A549 (cell line): Measurements from ENCODE around the gene PPA1. TPM values are rescaled to one million over a fixed set of nuclear protein-coding genes. Genes with fewer than 3 reads are reported as not detected.

Source experiments
- ATAC-seq, 2 experiments: fragments of 200-7000 bp in 1 of 2; fragments of >200 bp in 1 of 2; cut with Nextera tagmentation in 1 of 2; cut with Tn5 transposase in 1 of 2; 3 replicates each; pipeline versions ENCODE4 v1.8.0 to v1.9.1; 2018 to 2020; ENCODE audit warnings: mild to moderate bottlenecking in 1 of 2, moderate library complexity in 1 of 2
- CTCF ChIA-PET: fragments of 300-600 bp; sonication (Branson Sonifier 250); formaldehyde crosslinking; extraction: SDS; loops from one replicate; lab custom pipeline; 2021; ENCODE audit warnings: antibody characterized with exemption, inconsistent platforms; lab: Yijun Ruan, JAX
- POLR2A ChIA-PET: fragments of 350-600 bp; formaldehyde crosslinking; extraction: SDS; loops from one replicate; lab custom pipeline; 2021; ENCODE audit warnings: antibody characterized with exemption, inconsistent platforms; lab: Yijun Ruan, JAX
- DNase-seq, 2 experiments: peaks; one replicate each; pipeline versions ENCODE4 v3.0.0 to v3.0.0-alpha.2; 2011 to 2016; ENCODE audit warnings: low read depth in 1 of 2, low spot score in 1 of 2
- FAIRE-seq: peaks from 2 replicates; lab custom pipeline; 2011; peaks lifted over from hg19 to GRCh38; lab: Jason Lieb, UNC
- H3K27ac ChIP-seq, 2 experiments: fragments of >200 bp; sonication (Bioruptor Twin); formaldehyde crosslinking; 3 replicates each; pipeline ENCODE4 v1.5.1; 2016 to 2017
- H3K4me1 ChIP-seq: fragments of >200 bp; sonication (Bioruptor Twin); formaldehyde crosslinking; 3 replicates; pipeline ENCODE4 v1.6.1; 2016
- H3K4me2 ChIP-seq: fragments of >200 bp; sonication (Bioruptor Twin); formaldehyde crosslinking; 3 replicates; pipeline ENCODE4 v1.6.1; 2016
- H3K4me3 ChIP-seq: fragments of >200 bp; sonication (Bioruptor Twin); formaldehyde crosslinking; 3 replicates; pipeline ENCODE4 v1.5.1; 2016
- H3K9me3 ChIP-seq: fragments of >200 bp; sonication (Bioruptor Twin); formaldehyde crosslinking; 3 replicates; pipeline ENCODE4 v1.6.1; 2016
- ATOH8 ChIP-seq: fragments of 250-450 bp; sonication (Bioruptor Pico); IDR thresholded peaks from 2 replicates; pipeline ENCODE4 v1.5.0; 2020; ENCODE audit warnings: low read depth, mild to moderate bottlenecking, moderate library complexity
- CEBPB ChIP-seq, 2 experiments: fragments of >200 bp in 1 of 2; sonication (Bioruptor Twin) in 1 of 2; formaldehyde crosslinking in 1 of 2; IDR thresholded peaks; 2 replicates each; pipeline ENCODE4 v1.6.1; 2012 to 2016
- CTCF ChIP-seq: fragments of >200 bp; sonication (Bioruptor Twin); formaldehyde crosslinking; IDR thresholded peaks from 3 replicates; pipeline ENCODE4 v1.5.1; 2016
- E2F6 ChIP-seq: IDR thresholded peaks from 2 replicates; pipeline ENCODE4 v1.6.1; 2012; ENCODE audit warnings: low read depth, borderline replicate concordance
- EHMT2 ChIP-seq: fragments of 200-600 bp; sonication (generic); IDR thresholded peaks from 2 replicates; pipeline ENCODE4 v1.6.1; 2016; ENCODE audit warnings: antibody characterized with exemption, low read depth, mild to moderate bottlenecking, moderate library complexity
- ELK1 ChIP-seq: fragments of 150-350 bp; IDR thresholded peaks from 2 replicates; pipeline ENCODE4 v1.6.1; 2014; ENCODE audit warnings: low read depth, mild to moderate bottlenecking, low read length
- ESRRA ChIP-seq: fragments of 150-350 bp; IDR thresholded peaks from 2 replicates; pipeline ENCODE4 v1.6.1; 2014; ENCODE audit warnings: mild to moderate bottlenecking, low read length, borderline replicate concordance
- FOSB ChIP-seq: fragments of 250-450 bp; sonication (Bioruptor Pico); IDR thresholded peaks from 2 replicates; pipeline ENCODE4 v1.5.0; 2020; ENCODE audit warnings: mild to moderate bottlenecking, moderate library complexity
- FOXS1 ChIP-seq: fragments of 250-450 bp; sonication (Bioruptor Pico); IDR thresholded peaks from 2 replicates; pipeline ENCODE4 v1.5.0; 2020; ENCODE audit warnings: mild to moderate bottlenecking, moderate library complexity
- GATA3 ChIP-seq: IDR thresholded peaks from 2 replicates; pipeline ENCODE4 v1.6.1; 2012; ENCODE audit warnings: borderline replicate concordance
- HES2 ChIP-seq: fragments of >200 bp; sonication (Bioruptor Twin); formaldehyde crosslinking; IDR thresholded peaks from 2 replicates; pipeline ENCODE4 v1.6.1; 2016
- HEYL ChIP-seq: fragments of 250-450 bp; sonication (Bioruptor Pico); IDR thresholded peaks from 2 replicates; pipeline ENCODE4 v1.8.0; 2021; ENCODE audit warnings: mild to moderate bottlenecking, moderate library complexity
- HOXA7 ChIP-seq: fragments of 250-450 bp; sonication (Bioruptor Pico); IDR thresholded peaks from 2 replicates; pipeline ENCODE4 v1.5.0; 2020; ENCODE audit warnings: mild to moderate bottlenecking, moderate library complexity
- HOXB13 ChIP-seq: fragments of 250-450 bp; sonication (Bioruptor Pico); IDR thresholded peaks from 2 replicates; pipeline ENCODE4 v1.5.0; 2020; ENCODE audit warnings: low read depth, mild to moderate bottlenecking, moderate library complexity
- JUNB ChIP-seq: fragments of >200 bp; sonication (Bioruptor Twin); formaldehyde crosslinking; IDR thresholded peaks from 2 replicates; pipeline ENCODE4 v1.6.1; 2016
- MAX ChIP-seq: IDR thresholded peaks from 2 replicates; pipeline ENCODE4 v1.6.1; 2012
- NPAS2 ChIP-seq: fragments of 250-450 bp; sonication (Bioruptor Pico); IDR thresholded peaks from 2 replicates; pipeline ENCODE4 v1.8.0; 2022; ENCODE audit warnings: mild to moderate bottlenecking, moderate library complexity, borderline replicate concordance
- PHF8 ChIP-seq: fragments of 200-600 bp; sonication (generic); IDR thresholded peaks from 2 replicates; pipeline ENCODE4 v1.6.1; 2016; ENCODE audit warnings: low read depth, mild to moderate bottlenecking, antibody characterized with exemption, moderate library complexity, borderline replicate concordance
- POLR2AphosphoS2 ChIP-seq: conservative IDR thresholded peaks from 2 replicates; pipeline ENCODE4 v1.6.1; 2012; ENCODE audit warnings: low read length, improper control_type of control experiment, inconsistent platforms
- RARB ChIP-seq: fragments of 250-450 bp; sonication (Bioruptor Pico); IDR thresholded peaks from 2 replicates; pipeline ENCODE4 v1.8.0; 2021; ENCODE audit warnings: mild to moderate bottlenecking, moderate library complexity
- USF2 ChIP-seq: fragments of 450-650 bp; IDR thresholded peaks from 2 replicates; pipeline ENCODE4 v1.6.1; 2014; ENCODE audit warnings: antibody characterized with exemption
- ZC3H11A ChIP-seq: fragments of 450-650 bp; IDR thresholded peaks from 2 replicates; pipeline ENCODE4 v1.6.1; 2014; ENCODE audit warnings: antibody characterized with exemption, mild to moderate bottlenecking
- WGBS: methylation state at CpG from one replicate; pipeline ENCODE4 v1.1.6; 2017; ENCODE audit errors: missing lambda C conversion rate; 5-methylcytosine and 5-hydroxymethylcytosine counted together
- polyA plus RNA-seq, 4 experiments: library from polyadenylated mRNA; depleted of rRNA in 3 of 4; stranded (reverse); fragments of >200 nt; fragmentation: RNase III in 1 of 4; extraction: RNeasy Plus Mini Kit Qiagen cat#74134 plus additional on column Dnase treatment in 1 of 4; gene quantifications; 2 replicates in 3 of 4; 3 replicates in 1 of 4; pipeline ENCODE4 v1.2.3, GENCODE V29; 2011 to 2017

PPA1 gene
- polyA plus RNA-seq, 2 of the 4 experiments (the other 2 are of a cell fraction) = 205 to 273 TPM

- H3K4me3 ChIP-seq = peak overlapping the region; percentile 92
- ATAC-seq (peak; percentile 61 to 64), DNase-seq (no peak), FAIRE-seq (no peak)
- H3K4me2 ChIP-seq = peak overlapping the region; percentile 85
- 2% methylated on average over 32 of the region's 40 CpGs for WGBS
- peak overlapping the region; percentile 80 to 89 for H3K27ac ChIP-seq
- ChIA-PET CTCF (interaction anchor here (0.7 to 4.5 kb wide), 4 partner anchors 21 to 91 kb away, joined by 3 to 33 read pairs (median 6); partner anchors contain the start of gene TYSND1), POLR2A (interaction anchor here (0.6 to 2.2 kb wide), 26 partner anchors 9 to 1703 kb away, joined by 3 to 52 read pairs (median 4); partner anchors contain the start of genes EIF4EBP2, PPA1 and TYSND1)
- H3K4me1 ChIP-seq = peaks cover 22% of the 10 kb centered on the region; the same call in 2 of the 3 replicates
- H3K9me3 ChIP-seq = no peaks in the 10 kb centered on the region
- TF ChIP-seq USF2 = no peak
- TF ChIP-seq PHF8 = peak; percentile 15; the same call in 1 of the 2 replicates
- TF ChIP-seq HOXA7 = no peak
Observed at GRCh38 chr10:70169649-70170364, 63.4 kb downstream of the PPA1 start.

GRCh38 chr10:70169011-70169410 lies 64.2 kb downstream of the PPA1 start:
- DNase-seq = no peak
- H3K9me3 ChIP-seq = no peaks in the 10 kb centered on the region
- peak overlapping the region; percentile 92 for H3K4me3 ChIP-seq
- POLR2A ChIA-PET = no interaction called here
- no peak for ATAC-seq
- peak overlapping the region; percentile 85 for H3K4me2 ChIP-seq
- no peak for FAIRE-seq
- H3K27ac ChIP-seq = no peak overlapping the region; a peak in 1 of 6 replicates
- CTCF ChIA-PET = interaction anchor here (0.8 to 4.5 kb wide), 3 partner anchors 21 to 90 kb away, joined by 3 to 33 read pairs (median 10); partner anchors contain the start of gene TYSND1
- WGBS = 59% methylated on average over 2 of the region's 2 CpGs
- H3K4me1 ChIP-seq = peaks cover 22% of the 10 kb centered on the region; the same call in 2 of the 3 replicates
- TF ChIP-seq FOSB (CRISPR knock-in tag) (no peak), FOXS1 (CRISPR knock-in tag) (no peak), HOXA7 (no peak), CTCF (no peak), ZC3H11A (no peak), HEYL (CRISPR knock-in tag) (no peak), GATA3 (no peak), ESRRA (no peak), ELK1 (no peak), POLR2AphosphoS2 (no peak), NPAS2 (CRISPR knock-in tag) (no peak), HES2 (no peak), RARB (CRISPR knock-in tag) (no peak)

- Histone ChIP-seq H3K9me3 (no peaks in the 10 kb centered on the region), H3K4me2 (no peak overlapping the region), H3K27ac (no peak overlapping the region), H3K4me1 (peaks cover 34% of the 10 kb centered on the region; the same call in 2 of the 3 replicates), H3K4me3 (no peak overlapping the region)
- ChIA-PET POLR2A (interaction anchor here (0.6 kb wide), 1 partner anchor 21 kb away, joined by 5 read pairs; the partner anchor contains the start of gene TYSND1), CTCF (interaction anchor here (0.8 to 4.5 kb wide), 8 partner anchors 8 to 198 kb away, joined by 3 to 33 read pairs (median 4); partner anchors contain the start of gene TYSND1)
- TF ChIP-seq E2F6 (no peak), HES2 (no peak), HOXB13 (CRISPR knock-in tag) (no peak), ESRRA (no peak), HEYL (CRISPR knock-in tag) (no peak), ELK1 (no peak), EHMT2 (no peak), JUNB (no peak), CEBPB (IDR thresholded peaks at IDR 0.05) (no peak), ATOH8 (no peak), NPAS2 (CRISPR knock-in tag) (no peak), MAX (no peak), ZC3H11A (no peak), GATA3 (no peak)
- no peak for FAIRE-seq
- no peak for DNase-seq
- 97% methylated on average over 7 of the region's 7 CpGs for WGBS
- no peak for ATAC-seq
Observed at GRCh38 chr10:70167246-70167645, 66.0 kb downstream of the PPA1 start.
